Parathyroid adenoma (tissue), 2 donors: Measurements from ENCODE around the gene COLEC11.
"Not testable (repeated sequence)": the region's sequence is repeated elsewhere in the genome, so short reads cannot be mapped to it uniquely, and the experiment has no call there.

Experiments
- H2AFZ ChIP-seq: fragments of 300-600 bp; sonication (generic); one replicate; pipeline ENCODE4 v1.7.0; 2017; ENCODE audit warnings: antibody characterized with exemption, mild to moderate bottlenecking
- H3K27ac ChIP-seq: fragments of 300-600 bp; sonication (generic); one replicate; pipeline ENCODE4 v1.7.0; 2017
- H3K27me3 ChIP-seq: fragments of 300-600 bp; sonication (generic); one replicate; pipeline ENCODE4 v1.7.0; 2017; ENCODE audit warnings: low read length; ENCODE audit not compliant: control insufficient read depth, insufficient read depth
- H3K36me3 ChIP-seq: fragments of 300-600 bp; sonication (generic); one replicate; pipeline ENCODE4 v1.7.0; 2017; ENCODE audit warnings: low read length; ENCODE audit not compliant: control insufficient read depth, insufficient read depth
- H3K4me1 ChIP-seq: fragments of 300-600 bp; sonication (generic); one replicate; pipeline ENCODE4 v1.7.0; 2017; ENCODE audit warnings: control low read depth
- H3K4me2 ChIP-seq: fragments of 300-600 bp; sonication (generic); one replicate; pipeline ENCODE4 v1.7.0; 2017; ENCODE audit warnings: low read length
- H3K4me3 ChIP-seq: fragments of 300-600 bp; sonication (generic); one replicate; pipeline ENCODE4 v1.7.0; 2017; ENCODE audit warnings: low read depth, low read length
- H3K79me2 ChIP-seq: fragments of 300-600 bp; sonication (generic); one replicate; pipeline ENCODE4 v1.7.0; 2017; ENCODE audit warnings: control low read depth
- H3K9ac ChIP-seq: fragments of 300-600 bp; sonication (generic); one replicate; pipeline ENCODE4 v1.7.0; 2017; ENCODE audit warnings: mild to moderate bottlenecking
- H3K9me3 ChIP-seq: fragments of 300-600 bp; sonication (generic); one replicate; pipeline ENCODE4 v1.7.0; 2017; ENCODE audit warnings: low read length; ENCODE audit not compliant: control insufficient read depth
- TF ChIP-seq, protein P1 (sequence below): fragments of 300-600 bp; sonication (generic); IDR thresholded peaks from one replicate; pipeline ENCODE4 v1.7.0; 2017; ENCODE audit warnings: antibody characterized with exemption, mild to moderate bottlenecking
- donor health status: primary hyperparathyroidism.

The COLEC11 gene

GRCh38 chr2:3655871-3656761 lies 61.2 kb downstream of the COLEC11 start:
- H3K4me1 ChIP-seq, result peaks cover 8% of the 10 kb centered on the region

DNA sequence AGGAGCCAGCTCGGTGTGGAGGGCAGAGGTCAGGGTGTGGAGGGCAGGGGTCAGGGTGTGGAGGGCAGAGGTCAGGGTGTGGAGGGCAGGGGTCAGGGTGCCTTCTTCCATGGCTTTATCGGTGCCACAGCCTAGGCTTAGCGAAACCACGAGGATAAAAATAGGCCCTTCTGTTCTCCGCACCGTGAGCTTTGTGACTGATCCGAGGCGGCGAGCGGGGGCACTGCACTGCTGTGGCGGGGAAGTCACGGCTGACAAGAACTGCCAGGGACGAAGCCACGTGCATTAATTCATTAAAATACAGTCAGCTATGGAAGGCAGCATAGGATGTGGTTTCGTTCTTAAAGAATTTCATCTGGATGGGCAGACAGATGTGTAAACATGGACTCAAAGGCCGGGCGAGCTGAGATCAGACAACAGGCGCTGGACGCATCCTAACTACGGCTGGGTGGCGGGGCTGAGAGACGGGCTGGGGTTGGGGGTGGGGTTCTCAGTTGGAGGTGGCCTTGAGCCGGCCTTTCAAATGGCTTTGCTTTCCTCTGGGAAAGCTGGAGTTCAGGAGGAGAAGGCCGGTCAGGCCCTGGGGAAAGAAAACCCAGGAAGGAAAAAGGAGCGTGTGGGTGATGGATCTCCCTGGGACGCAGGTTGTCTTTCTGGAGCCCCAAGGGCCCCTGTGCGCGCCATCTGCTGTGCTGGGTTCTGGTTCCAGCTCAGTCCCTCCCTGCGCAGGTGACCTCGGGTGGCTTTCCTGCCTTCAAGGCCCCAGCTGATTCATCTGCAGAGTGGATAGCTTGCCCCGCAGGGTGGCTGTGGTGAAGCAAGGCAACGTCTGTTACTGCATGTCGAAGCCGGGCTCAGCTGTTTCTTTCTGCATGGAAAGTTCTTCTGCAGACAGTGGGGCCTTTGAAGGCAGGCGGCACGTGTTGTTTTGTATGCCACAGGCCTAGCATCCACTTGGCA lies 62.1 kb downstream of the COLEC11 start:
- Histone ChIP-seq H2AFZ (no peak overlapping the region), H3K27me3 (no peaks in the 10 kb centered on the region), H3K9ac (no peak overlapping the region), H3K27ac (no peak overlapping the region), H3K9me3 (no peaks in the 10 kb centered on the region), H3K4me2 (no peak overlapping the region), H3K4me3 (no peak overlapping the region), H3K79me2 (no peaks in the 10 kb centered on the region), H3K4me1 (peaks cover 1% of the 10 kb centered on the region), H3K36me3 (no peaks in the 10 kb centered on the region)
- TF ChIP-seq, protein P1, sequence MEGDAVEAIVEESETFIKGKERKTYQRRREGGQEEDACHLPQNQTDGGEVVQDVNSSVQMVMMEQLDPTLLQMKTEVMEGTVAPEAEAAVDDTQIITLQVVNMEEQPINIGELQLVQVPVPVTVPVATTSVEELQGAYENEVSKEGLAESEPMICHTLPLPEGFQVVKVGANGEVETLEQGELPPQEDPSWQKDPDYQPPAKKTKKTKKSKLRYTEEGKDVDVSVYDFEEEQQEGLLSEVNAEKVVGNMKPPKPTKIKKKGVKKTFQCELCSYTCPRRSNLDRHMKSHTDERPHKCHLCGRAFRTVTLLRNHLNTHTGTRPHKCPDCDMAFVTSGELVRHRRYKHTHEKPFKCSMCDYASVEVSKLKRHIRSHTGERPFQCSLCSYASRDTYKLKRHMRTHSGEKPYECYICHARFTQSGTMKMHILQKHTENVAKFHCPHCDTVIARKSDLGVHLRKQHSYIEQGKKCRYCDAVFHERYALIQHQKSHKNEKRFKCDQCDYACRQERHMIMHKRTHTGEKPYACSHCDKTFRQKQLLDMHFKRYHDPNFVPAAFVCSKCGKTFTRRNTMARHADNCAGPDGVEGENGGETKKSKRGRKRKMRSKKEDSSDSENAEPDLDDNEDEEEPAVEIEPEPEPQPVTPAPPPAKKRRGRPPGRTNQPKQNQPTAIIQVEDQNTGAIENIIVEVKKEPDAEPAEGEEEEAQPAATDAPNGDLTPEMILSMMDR, result no peak

More at GRCh38 chr2:3655871-3656761, 61.2 kb downstream of the COLEC11 start:
- no peak overlapping the region for H3K27ac ChIP-seq
- H3K9me3 ChIP-seq, result no peaks in the 10 kb centered on the region
- no peak overlapping the region for H3K4me3 ChIP-seq
- no peak overlapping the region for H3K4me2 ChIP-seq
- H3K79me2 ChIP-seq, result no peaks in the 10 kb centered on the region
- H2AFZ ChIP-seq, result no peak overlapping the region
- no peaks in the 10 kb centered on the region for H3K27me3 ChIP-seq
- H3K9ac ChIP-seq, result no peak overlapping the region
- TF ChIP-seq, protein P1, result no peak
- no peaks in the 10 kb centered on the region for H3K36me3 ChIP-seq

GRCh38 chr2:3657881-3658280 lies 63.0 kb downstream of the COLEC11 start, which contains the start of gene ALLC:
ALLC (plus strand) TSS chr2:3658200; CDS start chr2:3671158, 12,958 bp downstream.
- Histone ChIP-seq H3K4me2 (no peak within 1 kb of the TSS), H2AFZ (no peak within 1 kb of the TSS), H3K4me3 (no peak within 1 kb of the TSS), H3K79me2 (no peaks in the 10 kb centered on the region), H3K36me3 (no peaks in the 10 kb centered on the region), H3K27me3 (no peaks in the 10 kb centered on the region), H3K9me3 (no peaks in the 10 kb centered on the region), H3K27ac (no peak within 1 kb of the TSS), H3K9ac (no peak within 1 kb of the TSS), H3K4me1 (no peaks in the 10 kb centered on the region)
- TF ChIP-seq, protein P1, result no peak

DNA sequence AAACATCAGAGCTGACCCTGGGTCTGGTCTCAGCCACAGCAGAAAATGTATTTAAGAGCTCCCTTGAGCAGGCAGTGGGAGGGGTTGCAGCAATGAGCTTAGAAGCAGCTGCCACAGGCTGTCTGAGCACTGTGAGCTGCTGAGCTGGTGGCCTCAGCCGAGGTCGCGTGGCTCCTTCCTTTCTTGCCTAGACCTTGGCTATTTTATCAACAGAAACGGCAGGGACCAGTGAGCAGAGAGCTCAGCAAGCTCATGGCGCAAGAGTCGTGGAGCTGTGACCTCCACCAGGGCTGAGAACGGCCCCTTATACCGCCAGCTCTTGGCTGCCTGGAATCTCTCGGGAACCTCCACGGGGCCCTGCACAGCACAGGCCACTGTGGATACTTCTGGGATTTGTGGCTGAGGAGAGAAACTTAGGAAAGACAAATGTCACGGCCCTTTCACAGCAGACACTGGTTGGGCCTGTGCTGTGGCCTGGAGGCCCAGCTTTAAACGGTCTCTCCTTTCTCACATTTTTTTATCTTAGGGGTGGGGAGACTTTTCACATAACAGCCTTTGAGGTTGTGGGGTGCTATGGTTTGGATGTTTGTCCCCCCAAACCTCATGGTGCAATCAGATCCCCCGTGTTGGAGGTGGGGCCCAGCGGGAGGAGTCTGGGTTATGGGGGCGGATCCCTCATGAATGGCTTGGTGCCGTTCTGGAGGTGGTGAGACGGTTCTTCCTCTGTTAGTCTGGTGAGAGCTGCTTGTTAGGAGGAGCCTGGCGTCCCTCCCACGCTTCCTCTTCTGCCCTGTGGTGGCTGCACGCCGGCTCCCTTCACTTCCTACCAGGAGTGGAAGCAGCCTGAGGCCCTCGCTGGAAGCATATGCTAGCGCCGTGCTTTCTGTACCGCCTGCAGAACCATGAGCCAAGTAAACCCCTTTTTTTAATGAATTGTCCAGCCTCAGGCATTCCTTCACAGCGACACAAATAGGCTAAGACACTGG lies 64.8 kb downstream of the COLEC11 start:
- no peak overlapping the region for H3K4me3 ChIP-seq
- no peaks in the 10 kb centered on the region for H3K79me2 ChIP-seq
- H3K9me3 ChIP-seq, result no peaks in the 10 kb centered on the region
- H3K4me1 ChIP-seq, result no peaks in the 10 kb centered on the region
- H3K27ac ChIP-seq, result no peak overlapping the region
- no peak overlapping the region for H3K9ac ChIP-seq
- H3K36me3 ChIP-seq, result no peaks in the 10 kb centered on the region
- no peaks in the 10 kb centered on the region for H3K27me3 ChIP-seq
- H2AFZ ChIP-seq, result no peak overlapping the region
- TF ChIP-seq, protein P1, result no peak
- no peak overlapping the region for H3K4me2 ChIP-seq

DNA sequence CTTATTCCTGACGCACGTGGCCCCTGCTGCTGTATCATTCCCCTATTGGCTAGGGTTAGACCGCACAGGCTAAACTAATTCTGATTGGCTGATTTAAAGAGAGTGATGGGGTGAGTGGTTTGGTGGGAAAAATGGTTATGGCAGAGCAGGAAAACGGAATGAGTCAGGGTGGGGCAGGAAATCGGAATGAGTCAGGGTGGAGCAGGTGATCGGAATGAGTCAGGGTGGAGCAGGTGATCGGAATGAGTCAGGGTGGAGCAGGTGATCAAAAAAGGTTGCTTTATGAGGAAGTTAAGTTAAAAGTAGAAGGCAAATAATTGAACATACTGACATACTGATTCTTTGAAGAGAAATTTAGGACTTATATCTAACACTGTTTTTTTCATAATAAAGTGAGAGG lies 65.7 kb downstream of the COLEC11 start:
- not testable (repeated sequence) for H3K4me2 ChIP-seq, H3K27me3 ChIP-seq, H3K27ac ChIP-seq, H3K9me3 ChIP-seq, H3K36me3 ChIP-seq, H3K9ac ChIP-seq, H2AFZ ChIP-seq, H3K4me1 ChIP-seq, H3K79me2 ChIP-seq, H3K4me3 ChIP-seq
